ENCODE measurements around the gene MED10. TPM values are rescaled to one million over a fixed set of nuclear protein-coding genes. Genes with fewer than 3 reads are reported as not detected.

Gene MED10
- total RNA-seq, 1 experiment from 2014 or later, result 81.8 TPM

DNA sequence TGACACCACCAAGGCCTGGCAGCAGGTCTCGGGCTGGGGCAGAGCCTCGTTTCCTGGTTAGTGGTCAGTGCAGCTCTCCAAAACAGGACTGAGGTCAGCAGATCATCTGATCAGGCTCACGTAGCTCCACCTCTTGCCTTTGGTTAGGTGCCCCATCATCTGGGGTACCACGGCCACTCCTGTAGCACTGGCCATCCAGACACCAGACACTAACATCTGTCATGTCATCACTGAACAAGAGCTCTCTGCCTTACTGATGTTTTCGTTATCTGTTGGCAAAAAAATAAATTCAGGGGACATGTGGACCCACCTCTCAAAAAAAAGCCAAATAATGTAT, 29.9 kb upstream of the MED10 start:
- POLR2A ChIA-PET (ENCODE audit: unreplicated experiment), result no interaction called here
- H3K27ac ChIP-seq, result peak overlapping the region; percentile 27; the same call in 1 of the 2 replicates
- H3K27me3 ChIP-seq (ENCODE audit: insufficient read depth, low read depth), result peaks cover 35% of the 10 kb centered on the region
- H3K9me2 ChIP-seq (ENCODE audit: insufficient read depth), result no peaks in the 10 kb centered on the region
- TF ChIP-seq, protein P1, sequence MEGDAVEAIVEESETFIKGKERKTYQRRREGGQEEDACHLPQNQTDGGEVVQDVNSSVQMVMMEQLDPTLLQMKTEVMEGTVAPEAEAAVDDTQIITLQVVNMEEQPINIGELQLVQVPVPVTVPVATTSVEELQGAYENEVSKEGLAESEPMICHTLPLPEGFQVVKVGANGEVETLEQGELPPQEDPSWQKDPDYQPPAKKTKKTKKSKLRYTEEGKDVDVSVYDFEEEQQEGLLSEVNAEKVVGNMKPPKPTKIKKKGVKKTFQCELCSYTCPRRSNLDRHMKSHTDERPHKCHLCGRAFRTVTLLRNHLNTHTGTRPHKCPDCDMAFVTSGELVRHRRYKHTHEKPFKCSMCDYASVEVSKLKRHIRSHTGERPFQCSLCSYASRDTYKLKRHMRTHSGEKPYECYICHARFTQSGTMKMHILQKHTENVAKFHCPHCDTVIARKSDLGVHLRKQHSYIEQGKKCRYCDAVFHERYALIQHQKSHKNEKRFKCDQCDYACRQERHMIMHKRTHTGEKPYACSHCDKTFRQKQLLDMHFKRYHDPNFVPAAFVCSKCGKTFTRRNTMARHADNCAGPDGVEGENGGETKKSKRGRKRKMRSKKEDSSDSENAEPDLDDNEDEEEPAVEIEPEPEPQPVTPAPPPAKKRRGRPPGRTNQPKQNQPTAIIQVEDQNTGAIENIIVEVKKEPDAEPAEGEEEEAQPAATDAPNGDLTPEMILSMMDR (conservative IDR thresholded peaks at IDR 0.05), result no peak
- no peak for TF ChIP-seq EZH2 (IDR thresholded peaks at IDR 0.05; ENCODE audit: low read depth)
- no peaks in the 10 kb centered on the region for H4K20me1 ChIP-seq (ENCODE audit: insufficient read depth)
- DNase-seq, result no peak
- peak overlapping the region; percentile 40 for H3K4me2 ChIP-seq
- H3K36me3 ChIP-seq (ENCODE audit: low read depth), result no peaks in the 10 kb centered on the region
- no peaks in the 10 kb centered on the region for H3K9me3 ChIP-seq (ENCODE audit: insufficient read depth, low read depth)
- H3K4me1 ChIP-seq (replicated peaks; ENCODE audit: insufficient read depth), result peaks cover 23% of the 10 kb centered on the region
- H3F3A ChIP-seq (ENCODE audit: insufficient read depth, low read depth), result no peaks in the 10 kb centered on the region
- no TSS peak for BruUV-seq (replicated peaks)
- CTCF ChIA-PET, result no interaction called here
- H2AFZ ChIP-seq, result peak overlapping the region; percentile 15; the same call in 1 of the 2 replicates
- H3K4me3 ChIP-seq, result no peak overlapping the region
- H3K79me2 ChIP-seq (ENCODE audit: low read depth), result no peaks in the 10 kb centered on the region
- intact Hi-C loops (cut with micrococcal nuclease; ENCODE audit: unreplicated experiment), result no loop called here

DNA sequence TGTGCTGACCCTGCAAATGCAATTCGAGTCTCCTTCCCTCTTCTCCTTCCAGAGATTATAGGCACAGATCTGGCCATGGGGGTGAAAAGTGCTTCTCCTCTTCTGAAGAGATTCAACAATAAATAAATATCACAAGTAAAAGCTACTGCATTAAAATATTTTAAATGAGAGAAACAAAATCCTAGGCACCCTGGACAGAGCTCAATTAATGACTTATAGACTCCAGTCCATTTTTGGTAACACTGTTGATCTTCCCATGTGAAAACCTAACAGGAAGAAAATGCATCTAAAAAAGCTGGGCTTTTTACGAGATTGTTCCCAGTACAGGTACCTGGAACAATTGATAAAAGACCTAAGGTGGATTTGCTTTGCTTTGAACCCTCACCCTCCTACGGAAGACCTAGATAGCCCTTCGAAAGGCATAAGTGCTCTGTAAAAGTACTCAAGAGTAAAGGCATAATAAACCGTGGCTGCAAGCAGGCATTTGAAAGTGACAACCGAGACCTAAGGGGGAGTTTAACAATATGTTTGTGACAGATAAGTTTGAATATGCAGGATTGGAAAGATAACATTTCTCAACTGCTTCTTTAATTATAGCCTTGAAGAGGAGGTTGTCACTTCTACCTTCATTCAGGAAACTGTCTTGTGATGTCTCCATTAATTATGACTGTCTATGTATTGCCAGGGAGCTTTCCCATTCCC, 29.4 kb upstream of the MED10 start:
- Histone ChIP-seq H3K4me1 (replicated peaks; ENCODE audit: insufficient read depth) (peaks cover 23% of the 10 kb centered on the region), H3K9me3 (ENCODE audit: insufficient read depth, low read depth) (no peaks in the 10 kb centered on the region), H2AFZ (no peak overlapping the region), H3K4me3 (no peak overlapping the region), H3K27me3 (ENCODE audit: insufficient read depth, low read depth) (peaks cover 34% of the 10 kb centered on the region), H3K36me3 (ENCODE audit: low read depth) (no peaks in the 10 kb centered on the region), H4K20me1 (ENCODE audit: insufficient read depth) (no peaks in the 10 kb centered on the region), H3F3A (ENCODE audit: insufficient read depth, low read depth) (no peaks in the 10 kb centered on the region), H3K9me2 (ENCODE audit: insufficient read depth) (no peaks in the 10 kb centered on the region), H3K27ac (peak overlapping the region; percentile 27; the same call in 1 of the 2 replicates), H3K79me2 (ENCODE audit: low read depth) (no peaks in the 10 kb centered on the region), H3K4me2 (peak overlapping the region; percentile 40)
- POLR2A ChIA-PET (ENCODE audit: unreplicated experiment), result no interaction called here
- DNase-seq, result no peak
- no peak for TF ChIP-seq EZH2 (IDR thresholded peaks at IDR 0.05; ENCODE audit: low read depth)
- TF ChIP-seq, protein P1 (conservative IDR thresholded peaks at IDR 0.05), result no peak
- no TSS peak for BruUV-seq (replicated peaks)
- CTCF ChIA-PET, result no interaction called here
- intact Hi-C loops (cut with micrococcal nuclease; ENCODE audit: unreplicated experiment), result no loop called here

DNA sequence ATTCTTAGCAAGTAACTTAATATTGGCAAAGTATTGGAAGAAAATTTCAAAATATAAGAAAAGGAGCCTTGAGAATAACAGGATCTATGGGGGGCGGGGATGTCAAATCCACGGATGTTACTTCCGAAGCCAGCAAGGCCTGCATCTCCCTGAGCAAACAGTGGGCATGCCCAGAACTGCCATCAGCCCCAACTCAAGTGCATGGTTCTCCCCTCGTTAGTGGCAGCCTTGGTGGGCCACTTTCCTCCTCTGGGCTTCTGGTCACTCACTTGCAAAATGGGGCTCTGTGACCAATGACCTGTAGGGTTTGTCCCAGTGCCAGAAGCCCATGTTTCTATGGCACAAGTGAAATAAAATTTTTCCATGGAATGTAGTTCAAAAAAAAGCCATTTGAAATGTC, 27.2 kb upstream of the MED10 start:
- POLR2A ChIA-PET (ENCODE audit: unreplicated experiment), result no interaction called here
- H3K4me2 ChIP-seq, result no peak overlapping the region
- H4K20me1 ChIP-seq (ENCODE audit: insufficient read depth), result no peaks in the 10 kb centered on the region
- H3K27ac ChIP-seq, result no peak overlapping the region
- peaks cover 23% of the 10 kb centered on the region for H3K4me1 ChIP-seq (replicated peaks; ENCODE audit: insufficient read depth)
- CTCF ChIA-PET, result no interaction called here
- no peak for DNase-seq
- intact Hi-C loops (cut with micrococcal nuclease; ENCODE audit: unreplicated experiment), result no loop called here
- H3K9me3 ChIP-seq (ENCODE audit: insufficient read depth, low read depth), result no peaks in the 10 kb centered on the region
- H3K79me2 ChIP-seq (ENCODE audit: low read depth), result no peaks in the 10 kb centered on the region
- no peak overlapping the region for H2AFZ ChIP-seq
- H3K4me3 ChIP-seq, result no peak overlapping the region
- peaks cover 44% of the 10 kb centered on the region for H3K27me3 ChIP-seq (ENCODE audit: insufficient read depth, low read depth)
- no peaks in the 10 kb centered on the region for H3K36me3 ChIP-seq (ENCODE audit: low read depth)
- H3K9me2 ChIP-seq (ENCODE audit: insufficient read depth), result no peaks in the 10 kb centered on the region
- H3F3A ChIP-seq (ENCODE audit: insufficient read depth, low read depth), result no peaks in the 10 kb centered on the region
- no TSS peak for BruUV-seq (replicated peaks)
- TF ChIP-seq, protein P1 (conservative IDR thresholded peaks at IDR 0.05), result no peak
- no peak for TF ChIP-seq EZH2 (IDR thresholded peaks at IDR 0.05; ENCODE audit: low read depth)

Measured in PC-9 (cell line).